A673 (cell line): ENCODE data around the gene TMEM179B. TPM values are rescaled to one million over a fixed set of nuclear protein-coding genes. Genes with fewer than 3 reads are reported as not detected.

Experiments used
- BruUV-seq: library from RNA; stranded (reverse); fragments of 400-500 nt; replicated peaks from 2 replicates; lab custom pipeline; 2021; lab: Mats Ljungman, UMichigan
- CTCF ChIA-PET: fragments of 300-600 bp; sonication (Branson Sonifier 250); formaldehyde crosslinking; loops from one replicate; lab custom pipeline; 2022; ENCODE audit warnings: antibody characterized with exemption; lab: Charles Lee
- POLR2A ChIA-PET: fragments of 300-600 bp; sonication (Branson Sonifier 250); formaldehyde crosslinking; loops from one replicate; lab custom pipeline; 2022; ENCODE audit warnings: antibody characterized with exemption; ENCODE audit not compliant: low non-redundant PET; lab: Charles Lee
- DNase-seq: peaks from one replicate; pipeline ENCODE4 v3.0.0-alpha.2; 2015; ENCODE audit warnings: low spot score
- H3K27ac ChIP-seq: fragments of 200-600 bp; sonication (generic); 2 replicates; pipeline ENCODE4 v1.5.1; 2016; ENCODE audit warnings: mixed run types, low read depth, mild to moderate bottlenecking, mixed read lengths, antibody characterized with exemption, low read length; ENCODE audit not compliant: poor library complexity, severe bottlenecking
- H3K27me3 ChIP-seq: fragments of 200-600 bp; sonication (generic); replicated peaks from 2 replicates; pipeline ENCODE4 v1.6.1; 2017; ENCODE audit warnings: mixed run types, low read depth, mild to moderate bottlenecking, mixed read lengths, antibody characterized with exemption, low read length; ENCODE audit not compliant: insufficient read depth, poor library complexity
- H3K36me3 ChIP-seq: fragments of 200-600 bp; sonication (generic); 2 replicates; pipeline ENCODE4 v1.6.1; 2016; ENCODE audit warnings: mixed run types, mild to moderate bottlenecking, mixed read lengths, antibody characterized with exemption, low read length; ENCODE audit not compliant: insufficient read depth, poor library complexity, severe bottlenecking
- H3K4me1 ChIP-seq: fragments of 200-600 bp; sonication (generic); 2 replicates; pipeline ENCODE4 v1.6.1; 2017; ENCODE audit warnings: mixed run types, mild to moderate bottlenecking, mixed read lengths, antibody characterized with exemption, low read length; ENCODE audit not compliant: insufficient read depth, poor library complexity, severe bottlenecking
- H3K4me3 ChIP-seq: fragments of 200-600 bp; sonication (generic); 2 replicates; pipeline ENCODE4 v1.5.1; 2016; ENCODE audit warnings: low read depth, mixed run types, mild to moderate bottlenecking, mixed read lengths, low read length; ENCODE audit not compliant: poor library complexity, severe bottlenecking
- H3K9me3 ChIP-seq: fragments of 200-600 bp; sonication (generic); 2 replicates; pipeline ENCODE4 v1.6.1; 2016; ENCODE audit warnings: mixed run types, low read depth, mild to moderate bottlenecking, mixed read lengths, antibody characterized with exemption, low read length; ENCODE audit not compliant: poor library complexity, severe bottlenecking
- CTCF ChIP-seq: fragments of 300-800, 200-600 bp; sonication (generic); conservative IDR thresholded peaks from 2 replicates; pipeline ENCODE4 v1.5.1; 2017; ENCODE audit warnings: low read depth, mild to moderate bottlenecking, antibody characterized with exemption, low read length, moderate library complexity, mixed read lengths
- EZH2 ChIP-seq: fragments of 200-600 bp; sonication (generic); IDR thresholded peaks from 2 replicates; pipeline ENCODE4 v1.6.1; 2017; ENCODE audit warnings: borderline replicate concordance, low read depth, mild to moderate bottlenecking, mixed read lengths, antibody characterized with exemption, low read length; ENCODE audit not compliant: poor library complexity, severe bottlenecking
- intact Hi-C: fragments of 100-400 bp; cut with micrococcal nuclease; formaldehyde crosslinking; loops from one replicate; pipeline ENCODE4 v1.10.0; 2022; ENCODE audit not compliant: unreplicated experiment
- total RNA-seq: library from RNA; stranded (reverse); gene quantifications from 2 replicates; pipeline ENCODE4 v1.2.3, GENCODE V29; 2021

The TMEM179B gene
- total RNA-seq, 1 experiment from 2014 or later = 52.1 TPM

GRCh38 chr11:62782753-62783152, 4.4 kb upstream of the TMEM179B start:
- H3K27me3 ChIP-seq = no peaks in the 10 kb centered on the region
- no peak overlapping the region for H3K27ac ChIP-seq
- POLR2A ChIA-PET = interaction anchor here (0.7 kb wide), 1 partner anchor 99 kb away, joined by 13 read pairs; no protein-coding TSS in a partner anchor
- CTCF ChIA-PET = no interaction called here
- H3K4me1 ChIP-seq = no peaks in the 10 kb centered on the region
- TF ChIP-seq CTCF (no peak), EZH2 (no peak)
- BruUV-seq = no TSS peak
- no peak overlapping the region for H3K4me3 ChIP-seq
- DNase-seq = no peak
- intact Hi-C loops = no loop called here
- peaks cover 51% of the 10 kb centered on the region for H3K36me3 ChIP-seq
- no peaks in the 10 kb centered on the region for H3K9me3 ChIP-seq

GRCh38 chr11:62786318-62787004, 741 bp upstream of the TMEM179B start:
- BruUV-seq = no TSS peak
- Histone ChIP-seq H3K27me3 (no peaks in the 10 kb centered on the region), H3K9me3 (no peaks in the 10 kb centered on the region), H3K27ac (peak overlapping the region; percentile 92), H3K36me3 (peaks cover 53% of the 10 kb centered on the region), H3K4me3 (peak overlapping the region; percentile 74), H3K4me1 (peaks cover 22% of the 10 kb centered on the region)
- peak; percentile 91 for DNase-seq
- CTCF ChIA-PET = interaction anchor here (0.5 to 1.5 kb wide), 12 partner anchors 14 to 426 kb away, joined by 3 to 9 read pairs (median 4); partner anchors contain the start of genes EEF1G, POLR2G, STX5 and TAF6L
- POLR2A ChIA-PET = interaction anchor here (0.6 to 1.2 kb wide), 5 partner anchors 46 to 442 kb away, joined by 3 to 10 read pairs (median 4); partner anchors contain the start of gene STX5
- TF ChIP-seq CTCF (peak; percentile 98), EZH2 (no peak)
- intact Hi-C loops = loop anchor here (1.0 to 5.0 kb wide), 3 partner anchors 56 to 96 kb away; partner anchors contain the start of gene SLC3A2

GRCh38 chr11:62788991-62789390, 1.8 kb downstream of the TMEM179B start:
- Histone ChIP-seq H3K36me3 (peaks cover 50% of the 10 kb centered on the region), H3K4me1 (peaks cover 31% of the 10 kb centered on the region), H3K27me3 (no peaks in the 10 kb centered on the region), H3K4me3 (peak overlapping the region; percentile 5), H3K27ac (peak overlapping the region; percentile 19), H3K9me3 (no peaks in the 10 kb centered on the region)
- intact Hi-C loops = loop anchor here (5.0 kb wide), 2 partner anchors 53 to 93 kb away; partner anchors contain the start of gene SLC3A2
- no peak for TF ChIP-seq EZH2
- TF ChIP-seq CTCF = no peak
- ChIA-PET POLR2A (interaction anchor here (0.6 kb wide), 1 partner anchor 60 kb away, joined by 3 read pairs; no protein-coding TSS in a partner anchor), CTCF (interaction anchor here (0.8 kb wide), 1 partner anchor 364 kb away, joined by 3 read pairs; no protein-coding TSS in a partner anchor)
- no peak for DNase-seq
- no TSS peak for BruUV-seq
